IPS DF 4.7 (cell line): ENCODE data around the gene ALG13.
"Not testable (repeated sequence)": the region's sequence is repeated elsewhere in the genome, so short reads cannot be mapped to it uniquely, and the experiment has no call there.

Experiments
- DNase-seq: peaks from one replicate; pipeline ENCODE4 v3.0.0-alpha.2; 2013; ENCODE audit warnings: low spot score; ENCODE audit errors: extremely low read depth

ALG13 gene

GRCh38 chrX:111759686-111760085 is 78.7 kb downstream of the ALG13 start:
- DNase-seq: no peak

GRCh38 chrX:111761578-111762135 is 80.7 kb downstream of the ALG13 start:
- DNase-seq: no peak

- no peak for DNase-seq
Measured at GRCh38 chrX:111778591-111778990, 97.6 kb downstream of the ALG13 start.

DNA sequence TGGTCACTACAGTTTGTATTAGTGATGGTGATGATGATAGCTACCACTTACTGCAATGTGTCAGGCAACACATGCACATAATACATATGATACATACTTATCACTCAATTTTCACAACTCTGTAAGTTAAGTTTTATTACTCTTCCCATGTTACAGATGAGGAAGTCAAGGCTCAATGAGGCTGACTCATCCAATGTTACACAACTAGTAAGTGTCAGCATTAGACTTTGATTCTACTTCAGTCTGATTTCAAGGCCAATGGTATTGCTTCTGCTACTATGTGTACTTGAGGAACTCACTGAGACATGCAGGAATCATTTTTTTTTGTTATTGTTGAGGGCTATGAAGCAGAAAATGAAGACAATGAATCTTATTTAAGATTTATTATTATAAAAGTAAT is 98.6 kb downstream of the ALG13 start:
- DNase-seq: no peak

- no peak for DNase-seq
Measured at GRCh38 chrX:111784667-111785066, 103.7 kb downstream of the ALG13 start.

GRCh38 chrX:111790054-111790453 is 109.1 kb downstream of the ALG13 start:
- DNase-seq: not testable (repeated sequence)
